SK-N-DZ (cell line): Measurements from ENCODE around the gene DHRS13.
"Not testable (repeated sequence)": the region's sequence is repeated elsewhere in the genome, so short reads cannot be mapped to it uniquely, and the experiment has no call there.

Experiments used
- DNase-seq: peaks from one replicate; pipeline ENCODE4 v3.0.0-alpha.2; 2015; ENCODE audit warnings: low spot score

Gene DHRS13

GRCh38 chr17:28882154-28882895, 20.6 kb downstream of the DHRS13 start:
- DNase-seq: no peak

- no peak for DNase-seq
These were observed 21.3 kb downstream of the DHRS13 start for GRCh38 chr17:28881533-28882056.

DNA sequence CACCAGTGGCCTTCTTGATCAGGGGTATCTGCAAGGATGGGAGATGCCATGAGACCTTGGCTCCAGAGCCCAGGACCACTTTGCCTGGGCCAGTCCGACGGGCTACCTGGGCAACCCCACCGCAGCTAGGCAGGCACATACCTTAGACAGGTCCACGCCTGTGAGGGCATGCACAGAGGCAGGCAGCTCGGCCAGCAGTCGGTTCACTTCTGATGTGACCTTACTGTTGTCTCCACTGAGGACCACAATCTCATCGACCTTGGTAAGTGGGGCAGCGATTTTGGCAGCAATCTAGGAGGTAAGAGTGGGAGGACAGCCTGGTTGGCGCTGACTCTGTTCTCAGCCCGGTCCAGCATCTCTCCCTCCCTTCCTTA, 22.3 kb downstream of the DHRS13 start:
- DNase-seq: no peak

DNA sequence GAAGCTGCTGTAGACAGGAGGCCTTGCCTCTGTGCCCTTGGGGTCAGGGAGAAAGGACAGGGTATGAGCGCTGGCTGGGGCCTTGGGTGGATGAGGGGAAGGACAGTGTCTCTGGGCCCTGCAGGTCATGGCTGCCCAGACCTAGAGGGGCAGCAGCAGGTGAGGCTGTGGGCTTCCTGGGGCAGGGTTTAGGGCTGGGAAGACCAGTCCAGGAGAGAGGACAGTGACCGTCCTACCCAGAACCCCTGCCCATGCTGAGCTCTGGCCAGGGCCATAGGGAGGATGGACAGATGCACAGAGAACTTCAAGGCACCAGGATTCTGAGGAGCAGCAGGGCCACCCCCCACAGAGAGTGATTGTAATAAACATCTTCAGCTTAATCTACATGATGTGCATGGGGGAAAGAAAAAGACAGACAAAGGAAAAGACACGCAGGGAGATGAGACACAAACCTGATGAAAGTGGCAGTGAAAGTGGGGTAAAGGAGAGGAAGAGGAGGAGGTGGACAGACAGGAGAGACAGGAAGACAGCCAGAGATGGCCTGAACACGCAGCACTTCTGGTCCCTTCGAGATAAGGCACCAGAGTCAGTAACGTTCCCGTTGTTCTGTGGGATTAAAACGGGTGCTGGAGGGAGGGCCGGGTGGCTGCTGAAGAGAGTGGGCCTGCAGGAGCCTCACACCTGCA, 22.9 kb downstream of the DHRS13 start:
- DNase-seq: no peak

DNA sequence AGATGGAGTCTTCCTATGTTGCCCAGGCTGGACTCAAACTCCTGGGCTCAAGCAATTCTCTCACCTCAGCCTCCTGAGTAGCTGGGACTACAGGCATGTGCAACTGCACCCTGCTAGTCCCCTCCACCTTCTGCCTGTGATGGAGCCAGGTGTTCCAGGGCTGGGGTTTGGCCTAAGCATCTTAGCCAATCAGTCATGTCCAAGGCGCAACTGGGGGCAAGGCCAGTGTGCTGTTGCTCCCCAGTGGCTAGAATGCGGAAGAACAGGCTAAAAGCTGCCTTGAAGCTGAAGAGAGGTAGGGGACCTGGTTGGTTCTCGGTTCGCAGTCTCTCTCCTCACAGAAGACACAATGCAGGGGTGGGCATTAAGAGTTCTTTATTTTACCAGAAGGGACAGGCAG, 23.9 kb downstream of the DHRS13 start:
- DNase-seq: peak; percentile 52

GRCh38 chr17:28878158-28878910, 24.5 kb downstream of the DHRS13 start:
- DNase-seq: no peak

GRCh38 chr17:28877150-28877711, 25.6 kb downstream of the DHRS13 start:
- not testable (repeated sequence) for DNase-seq

- no peak for DNase-seq
These were observed 26.9 kb downstream of the DHRS13 start for GRCh38 chr17:28875848-28876550.

DNA sequence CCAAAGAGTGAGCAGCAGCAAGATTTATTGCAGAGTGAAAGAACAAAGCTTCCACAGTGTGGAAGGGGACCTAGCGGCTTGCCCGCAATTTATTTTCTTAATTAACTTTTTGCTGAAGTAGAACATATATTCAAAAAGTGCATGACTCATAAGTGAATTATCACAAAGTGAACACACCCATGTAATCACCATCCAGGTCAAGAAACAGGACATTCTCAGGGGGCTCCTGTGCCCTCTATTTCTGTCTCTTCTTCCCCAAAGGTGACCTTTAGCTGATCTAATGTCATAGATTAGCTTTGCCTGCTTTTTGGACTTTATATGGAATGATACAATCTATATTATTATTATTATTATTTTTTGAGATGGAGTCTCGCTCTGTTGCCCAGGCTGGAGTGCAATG, 28.1 kb downstream of the DHRS13 start:
- no peak for DNase-seq

GRCh38 chr17:28873839-28874238, 29.0 kb downstream of the DHRS13 start:
- DNase-seq: no peak

DNA sequence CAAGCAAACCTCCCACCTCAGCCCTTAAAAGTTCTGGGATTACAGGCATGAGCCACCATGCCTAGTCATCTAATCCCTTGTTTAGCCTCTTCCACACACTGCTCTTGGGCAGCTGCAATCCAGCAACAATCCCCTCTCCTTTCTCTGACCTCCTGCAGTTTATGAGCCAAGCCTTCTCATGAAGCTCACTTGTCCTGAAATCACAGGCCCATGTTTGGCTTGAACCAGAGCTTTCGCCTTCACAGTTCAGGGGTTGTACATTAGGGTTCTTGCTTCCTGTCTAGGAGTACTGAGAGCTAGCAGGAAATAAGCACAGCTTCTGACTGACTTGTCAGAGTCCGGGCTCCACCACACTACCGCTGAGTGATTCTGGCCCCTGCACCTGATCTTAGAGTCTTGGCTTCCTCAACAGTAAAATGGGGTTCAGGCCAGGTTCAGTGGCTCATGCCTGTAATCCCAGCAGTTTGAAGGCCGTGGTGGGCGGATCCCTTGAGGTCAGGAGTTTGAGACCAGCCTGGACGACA, 31.8 kb downstream of the DHRS13 start:
- DNase-seq: no peak

DNA sequence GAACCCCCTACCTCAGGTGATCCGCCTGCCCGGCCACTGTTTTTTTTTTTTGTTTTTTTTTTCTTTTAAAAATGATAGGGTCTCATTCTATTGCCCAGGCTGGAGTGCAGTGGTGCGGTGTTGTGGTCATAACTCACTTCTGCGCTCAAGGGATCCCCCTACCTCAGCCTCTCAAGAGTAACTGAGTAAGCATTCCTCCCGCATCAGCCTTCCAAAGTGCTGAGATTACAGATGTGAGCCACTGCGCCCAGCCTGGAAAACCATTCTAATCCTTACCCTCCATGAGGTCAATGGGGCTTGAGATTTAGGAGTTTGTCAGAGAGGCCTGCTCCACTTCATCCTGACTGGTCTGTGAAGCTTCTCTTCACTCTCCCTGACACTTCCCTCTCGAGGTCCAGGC, 35.6 kb downstream of the DHRS13 start:
- DNase-seq: no peak

- no peak for DNase-seq
These were observed 36.7 kb downstream of the DHRS13 start for GRCh38 chr17:28865946-28866752.

GRCh38 chr17:28864991-28865849, 37.7 kb downstream of the DHRS13 start:
- no peak for DNase-seq

- DNase-seq: no peak
These were observed 38.9 kb downstream of the DHRS13 start for GRCh38 chr17:28863953-28864352.

DNA sequence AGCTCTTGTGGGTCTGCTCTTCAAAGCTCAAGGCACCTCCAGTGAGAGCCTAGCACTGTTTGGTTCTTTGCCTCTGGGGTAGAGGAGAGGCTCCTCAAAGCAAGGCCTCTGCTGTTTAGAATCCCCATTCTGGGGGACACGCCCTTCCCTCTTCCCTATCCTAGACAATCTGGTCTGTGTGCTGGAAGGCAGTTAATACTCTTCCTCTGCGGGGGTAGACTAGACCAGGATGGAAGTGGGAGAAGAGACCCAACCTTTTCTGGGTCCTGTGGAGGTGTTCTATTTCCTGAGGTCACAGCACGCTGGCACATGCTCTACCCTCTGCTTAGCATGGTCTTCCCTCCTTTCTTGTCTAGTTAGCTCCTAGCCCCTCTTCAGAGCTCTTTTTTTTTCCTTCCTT, 40.3 kb downstream of the DHRS13 start:
- DNase-seq: no peak

DNA sequence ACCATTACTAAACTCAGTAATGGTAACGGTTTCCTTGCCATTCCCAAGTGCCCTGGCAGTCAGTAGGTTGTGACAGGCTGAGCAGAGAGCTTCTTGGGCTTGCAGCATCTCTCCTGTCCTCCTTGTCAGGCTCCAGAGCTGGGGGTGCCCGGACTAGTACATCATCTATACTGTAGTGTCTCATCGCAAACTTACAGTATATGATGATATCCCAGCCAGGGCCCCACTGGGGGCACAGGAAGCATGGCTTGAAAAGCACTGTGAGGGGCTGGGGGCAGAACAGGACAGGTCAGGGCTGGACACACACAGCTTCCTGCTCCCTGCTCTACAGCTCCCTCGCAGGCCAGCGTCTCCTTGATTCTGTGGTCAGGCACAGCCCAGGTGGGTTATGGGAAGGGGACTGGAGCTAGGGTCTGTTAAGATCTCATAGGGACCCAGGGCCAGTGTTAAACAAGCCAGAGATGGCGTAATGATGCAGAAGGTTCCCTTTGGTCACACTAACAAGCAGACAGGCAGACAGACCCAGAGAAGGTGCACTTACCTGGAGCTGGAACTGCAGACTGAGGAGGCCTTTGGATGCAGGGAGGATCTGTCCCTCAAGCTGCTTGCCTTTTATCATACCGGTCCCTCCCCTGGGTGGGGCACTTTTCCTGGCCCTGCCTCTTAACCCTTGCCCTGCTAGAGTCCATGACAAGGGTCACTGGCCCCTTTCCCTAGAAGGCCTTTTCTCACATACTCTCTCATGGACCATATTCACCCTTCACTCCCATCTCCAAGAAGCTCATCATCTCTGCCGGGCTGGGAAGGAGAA, 41.3 kb downstream of the DHRS13 start:
- DNase-seq: no peak

DNA sequence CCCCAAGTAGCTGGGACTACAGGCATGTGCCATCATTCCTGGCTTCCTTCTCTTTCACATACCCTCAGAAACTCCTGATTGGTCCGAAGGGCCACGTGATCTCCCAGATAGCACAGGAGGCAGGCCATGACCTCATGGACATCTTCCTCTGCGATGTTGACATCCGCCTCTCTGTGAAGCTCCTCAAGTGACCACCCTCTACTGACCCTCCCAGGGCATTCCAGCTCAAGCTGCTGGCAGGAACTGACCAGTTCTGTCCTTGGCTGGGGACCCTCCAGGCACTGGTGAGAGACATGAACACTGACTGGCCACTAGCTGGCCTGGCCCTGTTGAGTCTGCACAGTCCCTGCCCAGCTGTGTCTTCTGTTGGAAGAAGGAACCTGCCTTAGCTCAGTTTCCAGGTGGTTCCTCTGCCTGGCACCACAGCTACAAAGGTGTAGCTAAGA, 42.5 kb downstream of the DHRS13 start:
- no peak for DNase-seq
